Measurements from ENCODE around the gene ROR1.
A peak's percentile ranks its signal among the peaks of the same experiment; 100 is the strongest.

ROR1 gene

GRCh38 chr1:63789856-63790605 is 16.2 kb downstream of the ROR1 start:
- Histone ChIP-seq H3K9me3 (ENCODE audit: control insufficient read depth, insufficient read depth, low read depth, low read length) (no peaks in the 10 kb centered on the region), H3K4me1 (ENCODE audit: control insufficient read depth, insufficient read depth, low read length) (peaks cover 16% of the 10 kb centered on the region), H3K4me3 (ENCODE audit: low read depth, low read length) (no peak overlapping the region), H3K36me3 (ENCODE audit: control insufficient read depth in 2 of 2, insufficient read depth in 1 of 2, low read length in 2 of 2) (no peaks in the 10 kb centered on the region), H3K27ac (ENCODE audit: extremely low read depth, low read depth, low read length) (no peak overlapping the region)
- POLR2A ChIA-PET, result no interaction called here
- CTCF ChIA-PET, result no interaction called here
- TF ChIP-seq ZSCAN18 (tag by site-specific recombination; IDR thresholded peaks at IDR 0.05) (no peak), OSR2 (tag by site-specific recombination; IDR thresholded peaks at IDR 0.05) (peak; percentile 17; the same call in 1 of the 2 replicates), SCRT1 (tag by site-specific recombination; IDR thresholded peaks at IDR 0.05; ENCODE audit: borderline replicate concordance) (peak; percentile 90), BCL6B (tag by site-specific recombination; IDR thresholded peaks at IDR 0.05) (no peak), ZBTB6 (tag by site-specific recombination; IDR thresholded peaks at IDR 0.05) (no peak), SCRT2 (tag by site-specific recombination; IDR thresholded peaks at IDR 0.05) (peak; percentile 97), ZNF132 (tag by site-specific recombination; IDR thresholded peaks at IDR 0.05; ENCODE audit: borderline replicate concordance) (no peak), HIC1 (tag by site-specific recombination; IDR thresholded peaks at IDR 0.05) (no peak), EGR2 (tag by site-specific recombination; IDR thresholded peaks at IDR 0.05; ENCODE audit: low read depth) (no peak)

GRCh38 chr1:63790989-63791388 is 17.2 kb downstream of the ROR1 start:
- Histone ChIP-seq H3K4me1 (ENCODE audit: control insufficient read depth, insufficient read depth, low read length) (peaks cover 21% of the 10 kb centered on the region), H3K36me3 (ENCODE audit: control insufficient read depth in 2 of 2, insufficient read depth in 1 of 2, low read length in 2 of 2) (no peaks in the 10 kb centered on the region), H3K4me3 (ENCODE audit: low read depth, low read length) (no peak overlapping the region), H3K27ac (ENCODE audit: extremely low read depth, low read depth, low read length) (no peak overlapping the region), H3K9me3 (ENCODE audit: control insufficient read depth, insufficient read depth, low read depth, low read length) (no peaks in the 10 kb centered on the region)
- POLR2A ChIA-PET, result no interaction called here
- TF ChIP-seq ZNF664 (tag by site-specific recombination; IDR thresholded peaks at IDR 0.05) (no peak), KLF8 (tag by site-specific recombination; IDR thresholded peaks at IDR 0.05) (no peak), PRDM1 (tag by site-specific recombination; IDR thresholded peaks at IDR 0.05) (0 out of 2 replicates have a peak, but pooled peaks have one; percentile 3), ZNF560 (tag by site-specific recombination; IDR thresholded peaks at IDR 0.05; ENCODE audit: borderline replicate concordance) (no peak)
- CTCF ChIA-PET, result no interaction called here

- ChIA-PET CTCF (no interaction called here), POLR2A (no interaction called here)
- Histone ChIP-seq H3K4me1 (ENCODE audit: control insufficient read depth, insufficient read depth, low read length) (peaks cover 21% of the 10 kb centered on the region), H3K4me3 (ENCODE audit: low read depth, low read length) (no peak overlapping the region), H3K27ac (ENCODE audit: extremely low read depth, low read depth, low read length) (no peak overlapping the region), H3K36me3 (ENCODE audit: control insufficient read depth in 2 of 2, insufficient read depth in 1 of 2, low read length in 2 of 2) (no peaks in the 10 kb centered on the region), H3K9me3 (ENCODE audit: control insufficient read depth, insufficient read depth, low read depth, low read length) (no peaks in the 10 kb centered on the region)
- TF ChIP-seq GLI4 (tag by site-specific recombination; IDR thresholded peaks at IDR 0.05) (no peak), ZNF19 (tag by site-specific recombination; IDR thresholded peaks at IDR 0.05; ENCODE audit: low read depth) (no peak), ZSCAN30 (tag by site-specific recombination; IDR thresholded peaks at IDR 0.05) (no peak), ZNF585B (tag by site-specific recombination; IDR thresholded peaks at IDR 0.05) (no peak), GLIS2 (tag by site-specific recombination; IDR thresholded peaks at IDR 0.05) (no peak), PRDM10 (tag by site-specific recombination; IDR thresholded peaks at IDR 0.05) (no peak), ZNF624 (tag by site-specific recombination; IDR thresholded peaks at IDR 0.05) (no peak), ZNF654 (tag by site-specific recombination; IDR thresholded peaks at IDR 0.05; ENCODE audit: low read depth) (no peak)
These were observed 18.3 kb downstream of the ROR1 start for GRCh38 chr1:63792152-63792551.

All from HEK293 (cell line).